ENCODE results near the gene IGF2BP1. TPM values are rescaled to one million over a fixed set of nuclear protein-coding genes. Genes with fewer than 3 reads are reported as not detected.

IGF2BP1 gene
- total RNA-seq, 1 experiment from 2014 or later = 434 TPM

DNA sequence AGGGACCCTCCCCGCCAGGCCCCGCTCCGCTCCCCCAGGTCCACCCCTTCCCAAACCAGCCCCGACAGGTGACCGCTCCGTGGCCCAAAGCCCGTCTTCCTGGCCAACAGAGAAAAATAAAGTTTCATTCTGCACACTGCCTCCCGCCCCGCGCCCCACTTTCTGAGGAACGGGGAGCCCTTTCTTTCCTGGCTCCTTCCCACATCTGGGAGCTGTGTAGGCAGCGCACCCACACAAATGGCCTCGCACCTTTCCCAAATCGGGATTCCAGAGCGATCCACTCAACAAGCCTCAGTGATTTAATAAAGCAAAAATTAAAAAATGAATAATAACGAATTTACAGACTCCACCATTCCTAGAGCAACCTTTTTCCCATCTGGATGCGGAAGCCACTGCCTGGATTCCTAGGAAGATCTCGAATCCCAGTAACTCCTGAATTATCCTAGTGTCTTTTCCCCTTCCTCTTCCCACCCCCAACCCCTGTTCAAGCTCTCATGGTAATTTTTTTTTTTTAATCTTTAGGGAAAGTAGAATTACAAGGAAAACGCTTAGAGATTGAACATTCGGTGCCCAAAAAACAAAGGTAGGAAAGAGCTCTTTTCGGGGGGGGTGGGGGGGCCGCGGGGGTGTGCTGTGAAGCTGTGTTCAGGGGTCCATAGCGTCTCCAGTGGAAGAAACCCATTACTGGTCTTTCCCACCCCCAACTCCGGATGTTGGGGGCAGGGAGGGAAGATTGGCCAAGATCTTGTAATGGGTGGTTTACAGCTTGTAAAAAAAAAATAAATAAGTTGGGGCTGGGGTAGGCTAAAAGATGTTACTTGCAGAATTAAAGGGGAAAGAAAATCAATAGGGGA, 1.6 kb downstream of the IGF2BP1 start:
- Histone ChIP-seq H3K23ac (ENCODE audit: insufficient read length, low read depth, low read length) (no peak overlapping the region), H3K9me3 (ENCODE audit: control insufficient read depth, low read depth, low read length) (no peaks in the 10 kb centered on the region), H4K8ac (replicated peaks; ENCODE audit: insufficient read length, low read depth, low read length) (no peak overlapping the region), H3K4me2 (ENCODE audit: insufficient read depth, insufficient read length, low read length) (peak overlapping the region; percentile 63), H3K27me3 (ENCODE audit: insufficient read depth, low read length) (no peaks in the 10 kb centered on the region), H3T11ph (ENCODE audit: low read length) (no peak overlapping the region), H3K56ac (ENCODE audit: insufficient read length, low read depth, low read length) (no peak overlapping the region), H3K79me1 (ENCODE audit: insufficient read depth, low read depth, low read length, poor library complexity, severe bottlenecking) (no peaks in the 10 kb centered on the region), H2BK120ac (ENCODE audit: low read depth, low read length, poor library complexity, severe bottlenecking) (no peak overlapping the region), H4K5ac (ENCODE audit: insufficient read length, low read depth, low read length) (no peak overlapping the region), H4K20me1 (ENCODE audit: control insufficient read depth, insufficient read depth, insufficient read length) (no peaks in the 10 kb centered on the region), H2AFZ (ENCODE audit: low read length) (no peak overlapping the region), H3K4ac (ENCODE audit: low read depth, low read length) (no peak overlapping the region; the same call in 1 of the 2 replicates), H3K27ac (ENCODE audit: insufficient read length, low read depth, low read length) (no peak overlapping the region), H2AK5ac (ENCODE audit: insufficient read length, low read length) (no peak overlapping the region), H4K91ac (ENCODE audit: insufficient read length, low read depth, low read length) (no peak overlapping the region), H3K23me2 (ENCODE audit: insufficient read length, low read depth, low read length, poor library complexity, severe bottlenecking) (peaks cover 25% of the 10 kb centered on the region), H3K18ac (ENCODE audit: insufficient read length, low read depth, low read length) (peak overlapping the region; percentile 81), H2BK12ac (ENCODE audit: insufficient read length, low read depth, low read length) (no peak overlapping the region), H3K79me2 (ENCODE audit: insufficient read depth, low read length) (peaks cover 46% of the 10 kb centered on the region; the same call in 1 of the 2 replicates), H3K9ac (ENCODE audit: extremely low read depth, insufficient read length, low read length) (peak overlapping the region; percentile 88), H2BK15ac (ENCODE audit: low read depth, low read length) (no peak overlapping the region), H3K4me1 (ENCODE audit: insufficient read depth, low read length) (no peaks in the 10 kb centered on the region), H2BK5ac (ENCODE audit: insufficient read length, low read length) (no peak overlapping the region), H2BK20ac (ENCODE audit: low read depth, low read length, poor library complexity, severe bottlenecking) (no peak overlapping the region), H3K14ac (ENCODE audit: insufficient read depth, low read length) (peak overlapping the region; percentile 81)
- Mint-ChIP-seq H3K4me3 (peak overlapping the region; percentile 93 to 100), H3K4me1 (peaks cover 39 to 45% of the 10 kb centered on the region in 2 experiments), H3K36me3 (ENCODE audit: insufficient read depth in 1 of 3, low read depth in 3 of 3) (peaks cover 26 to 36% (median 30%) of the 10 kb centered on the region in 3 experiments), H3K27me3 (ENCODE audit: low read depth) (no peaks in the 10 kb centered on the region; the same call in 1 of the 2 replicates), H3K9me3 (peaks cover 4% of the 10 kb centered on the region in 2 experiments; a peak in 3 of 5 replicates), H3K27ac (peak overlapping the region; percentile 86 to 100 (median 96))
- TF ChIP-seq, protein P1, sequence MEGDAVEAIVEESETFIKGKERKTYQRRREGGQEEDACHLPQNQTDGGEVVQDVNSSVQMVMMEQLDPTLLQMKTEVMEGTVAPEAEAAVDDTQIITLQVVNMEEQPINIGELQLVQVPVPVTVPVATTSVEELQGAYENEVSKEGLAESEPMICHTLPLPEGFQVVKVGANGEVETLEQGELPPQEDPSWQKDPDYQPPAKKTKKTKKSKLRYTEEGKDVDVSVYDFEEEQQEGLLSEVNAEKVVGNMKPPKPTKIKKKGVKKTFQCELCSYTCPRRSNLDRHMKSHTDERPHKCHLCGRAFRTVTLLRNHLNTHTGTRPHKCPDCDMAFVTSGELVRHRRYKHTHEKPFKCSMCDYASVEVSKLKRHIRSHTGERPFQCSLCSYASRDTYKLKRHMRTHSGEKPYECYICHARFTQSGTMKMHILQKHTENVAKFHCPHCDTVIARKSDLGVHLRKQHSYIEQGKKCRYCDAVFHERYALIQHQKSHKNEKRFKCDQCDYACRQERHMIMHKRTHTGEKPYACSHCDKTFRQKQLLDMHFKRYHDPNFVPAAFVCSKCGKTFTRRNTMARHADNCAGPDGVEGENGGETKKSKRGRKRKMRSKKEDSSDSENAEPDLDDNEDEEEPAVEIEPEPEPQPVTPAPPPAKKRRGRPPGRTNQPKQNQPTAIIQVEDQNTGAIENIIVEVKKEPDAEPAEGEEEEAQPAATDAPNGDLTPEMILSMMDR (conservative IDR thresholded peaks at IDR 0.05) = peak; percentile 39; the same call in 2 of the 3 replicates
- DNase-seq = peak; percentile 36
- WGBS (ENCODE audit: extremely low coverage, insufficient read length, low lambda C conversion rate) = no CpG with 5 or more reads among the region's 25 CpGs

Measured in H9 (cell line).